ENCODE measurements around the gene MIF4GD.
"Not testable (repeated sequence)": the region's sequence is repeated elsewhere in the genome, so short reads cannot be mapped to it uniquely, and the experiment has no call there.

MIF4GD gene

GRCh38 chr17:75263055-75263454, 8.0 kb downstream of the MIF4GD start:
- CTCF ChIA-PET = interaction anchor here (1.1 to 4.3 kb wide), 2 partner anchors 8 to 23 kb away, joined by 8 to 26 read pairs; partner anchors contain the start of gene MIF4GD
- no peak for TF ChIP-seq LEF1 (IDR thresholded peaks at IDR 0.05; ENCODE audit: borderline replicate concordance)
- TF ChIP-seq PKNOX1 (IDR thresholded peaks at IDR 0.05) = no peak
- TF ChIP-seq FOXK2 (IDR thresholded peaks at IDR 0.05) = no peak
- TF ChIP-seq FOXM1 (IDR thresholded peaks at IDR 0.05; ENCODE audit: borderline replicate concordance) = no peak
- no peak for TF ChIP-seq TARDBP (IDR thresholded peaks at IDR 0.05)
- no peak for TF ChIP-seq BHLHE40 (IDR thresholded peaks at IDR 0.05; ENCODE audit: borderline replicate concordance)
- TF ChIP-seq CTBP1 (IDR thresholded peaks at IDR 0.05; ENCODE audit: borderline replicate concordance) = no peak
- TF ChIP-seq FOXA1 (IDR thresholded peaks at IDR 0.05) = no peak
- TF ChIP-seq L3MBTL2 (conservative IDR thresholded peaks at IDR 0.05) = no peak
- TF ChIP-seq ELF4 (IDR thresholded peaks at IDR 0.05) = no peak
- TF ChIP-seq SUZ12 (IDR thresholded peaks at IDR 0.05) = no peak
- TF ChIP-seq HDGF (IDR thresholded peaks at IDR 0.05; ENCODE audit: borderline replicate concordance) = no peak
- TF ChIP-seq ARNT (IDR thresholded peaks at IDR 0.05) = no peak
- TF ChIP-seq ZNF384 (IDR thresholded peaks at IDR 0.05) = no peak
- POLR2A ChIA-PET = interaction anchor here (0.7 to 4.4 kb wide), 7 partner anchors 9 to 275 kb away, joined by 3 to 120 read pairs (median 6); partner anchors contain the start of genes CDR2L, MIF4GD, NUP85 and SLC25A19
- DNase-seq (ENCODE audit: extremely low spot score) = no peak

- ChIA-PET POLR2A (interaction anchor here (0.5 to 4.4 kb wide), 18 partner anchors 10 to 227 kb away, joined by 3 to 120 read pairs (median 6); partner anchors contain the start of genes GRB2, MIF4GD, NUP85 and SLC25A19), CTCF (interaction anchor here (0.6 to 4.3 kb wide), 5 partner anchors 9 to 30 kb away, joined by 4 to 26 read pairs (median 8); partner anchors contain the start of gene MIF4GD)
- peak; percentile 29 for DNase-seq (ENCODE audit: extremely low spot score)
- TF ChIP-seq NFRKB (IDR thresholded peaks at IDR 0.05) = no peak
Observed at GRCh38 chr17:75262112-75262606, 8.9 kb downstream of the MIF4GD start.

GRCh38 chr17:75261336-75262111, 9.5 kb downstream of the MIF4GD start, which contains the start of the genes GGA3 and MRPS7:
Gene GGA3 (minus strand): TSS chr17:75261606. CDS start chr17:75261587, 19 bp downstream.
Gene MRPS7 (plus strand): TSS chr17:75261879. CDS start chr17:75261901, 22 bp downstream.
- TF ChIP-seq FOXM1 (IDR thresholded peaks at IDR 0.05; ENCODE audit: borderline replicate concordance) (0 out of 2 replicates have a peak, but pooled peaks have one; percentile 35), ARNT (IDR thresholded peaks at IDR 0.05) (no peak), FOXK2 (IDR thresholded peaks at IDR 0.05) (no peak), CTBP1 (IDR thresholded peaks at IDR 0.05; ENCODE audit: borderline replicate concordance) (no peak), FOXA1 (IDR thresholded peaks at IDR 0.05) (no peak), BHLHE40 (IDR thresholded peaks at IDR 0.05; ENCODE audit: borderline replicate concordance) (no peak), L3MBTL2 (conservative IDR thresholded peaks at IDR 0.05) (peak; percentile 55; the same call in 1 of the 2 replicates), SP1 (IDR thresholded peaks at IDR 0.05) (no peak), LEF1 (IDR thresholded peaks at IDR 0.05; ENCODE audit: borderline replicate concordance) (no peak), ZNF384 (IDR thresholded peaks at IDR 0.05) (no peak), HDGF (IDR thresholded peaks at IDR 0.05; ENCODE audit: borderline replicate concordance) (no peak), NFRKB (IDR thresholded peaks at IDR 0.05) (no peak; the same call in 1 of the 2 replicates), TARDBP (IDR thresholded peaks at IDR 0.05) (no peak), PKNOX1 (IDR thresholded peaks at IDR 0.05) (no peak; the same call in 1 of the 2 replicates), ELF4 (IDR thresholded peaks at IDR 0.05) (peak; percentile 69), SUZ12 (IDR thresholded peaks at IDR 0.05) (no peak)
- POLR2A ChIA-PET = interaction anchor here (0.8 to 4.4 kb wide), 16 partner anchors 11 to 226 kb away, joined by 3 to 120 read pairs (median 6); partner anchors contain the start of genes GRB2, MIF4GD, SLC25A19 and TMEM94
- CTCF ChIA-PET = interaction anchor here (0.7 to 4.3 kb wide), 4 partner anchors 9 to 150 kb away, joined by 4 to 26 read pairs (median 10); partner anchors contain the start of gene MIF4GD
- peak; percentile 96 for DNase-seq (ENCODE audit: extremely low spot score)

- ChIA-PET CTCF (interaction anchor here (0.7 to 4.3 kb wide), 3 partner anchors 10 to 151 kb away, joined by 4 to 26 read pairs (median 15); partner anchors contain the start of gene MIF4GD), POLR2A (interaction anchor here (0.6 to 4.4 kb wide), 13 partner anchors 11 to 196 kb away, joined by 3 to 120 read pairs (median 6); partner anchors contain the start of genes MIF4GD, SLC25A19 and TMEM94)
- TF ChIP-seq SUZ12 (IDR thresholded peaks at IDR 0.05) = no peak
- TF ChIP-seq CTBP1 (IDR thresholded peaks at IDR 0.05; ENCODE audit: borderline replicate concordance) = no peak
- TF ChIP-seq ELF4 (IDR thresholded peaks at IDR 0.05) = no peak
- no peak for TF ChIP-seq SP1 (IDR thresholded peaks at IDR 0.05)
- no peak for TF ChIP-seq FOXK2 (IDR thresholded peaks at IDR 0.05)
- TF ChIP-seq ARNT (IDR thresholded peaks at IDR 0.05) = no peak
- no peak for TF ChIP-seq FOXM1 (IDR thresholded peaks at IDR 0.05; ENCODE audit: borderline replicate concordance)
- no peak for TF ChIP-seq NFRKB (IDR thresholded peaks at IDR 0.05)
- TF ChIP-seq LEF1 (IDR thresholded peaks at IDR 0.05; ENCODE audit: borderline replicate concordance) = no peak
- DNase-seq (ENCODE audit: extremely low spot score) = peak; percentile 28
Observed at GRCh38 chr17:75260641-75261335, 10.2 kb downstream of the MIF4GD start.

GRCh38 chr17:75257228-75257627, 13.8 kb downstream of the MIF4GD start:
- POLR2A ChIA-PET; CTCF ChIA-PET; DNase-seq (ENCODE audit: extremely low spot score): not testable (repeated sequence)

- POLR2A ChIA-PET; CTCF ChIA-PET; DNase-seq (ENCODE audit: extremely low spot score): not testable (repeated sequence)
Observed at GRCh38 chr17:75255954-75256698, 14.9 kb downstream of the MIF4GD start.
